ENCODE data around the gene NFATC2IP.
"Not testable (repeated sequence)": the region's sequence is repeated elsewhere in the genome, so short reads cannot be mapped to it uniquely, and the experiment has no call there.

The NFATC2IP gene

DNA sequence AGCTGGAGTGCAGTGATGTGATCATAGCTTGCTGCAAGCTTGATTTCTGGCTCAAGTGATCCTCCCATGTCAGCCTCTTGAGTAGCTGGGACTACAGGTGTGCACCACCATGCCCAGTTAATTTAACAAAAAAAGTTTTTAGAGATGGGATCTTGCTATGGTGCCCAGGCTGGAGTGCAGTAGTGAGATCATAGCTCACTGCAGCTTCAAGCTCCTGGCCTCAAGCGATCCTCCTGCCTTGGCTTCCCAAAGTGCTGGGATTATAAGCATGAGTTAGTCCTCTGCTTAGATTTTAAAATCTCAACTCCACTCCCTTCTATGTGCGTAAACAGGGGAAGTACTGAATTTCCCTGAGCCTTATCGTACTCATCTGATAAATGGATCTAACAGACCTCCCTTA is 32.0 kb upstream of the NFATC2IP start:
- H3K4me3 ChIP-seq (ENCODE audit: low read length) = no peak overlapping the region
- no peak for TF ChIP-seq ZNF274 (IDR thresholded peaks at IDR 0.05; ENCODE audit: low read depth, low read length)

- peak overlapping the region; percentile 45; the same call in 1 of the 2 replicates for H3K4me3 ChIP-seq (ENCODE audit: low read length)
- TF ChIP-seq ZNF274 (IDR thresholded peaks at IDR 0.05; ENCODE audit: low read depth, low read length) = no peak
Observed at GRCh38 chr16:28923231-28923587, 27.5 kb upstream of the NFATC2IP start.

GRCh38 chr16:28923652-28924398 is 26.9 kb upstream of the NFATC2IP start:
- no peak for TF ChIP-seq ZNF274 (IDR thresholded peaks at IDR 0.05; ENCODE audit: low read depth, low read length)
- peak overlapping the region; percentile 72; the same call in 1 of the 2 replicates for H3K4me3 ChIP-seq (ENCODE audit: low read length)

- TF ChIP-seq ZNF274 (IDR thresholded peaks at IDR 0.05; ENCODE audit: low read depth, low read length) = no peak
- peak overlapping the region; percentile 72; the same call in 1 of the 2 replicates for H3K4me3 ChIP-seq (ENCODE audit: low read length)
Observed at GRCh38 chr16:28924399-28924761, 26.4 kb upstream of the NFATC2IP start.

- TF ChIP-seq ZNF274 (IDR thresholded peaks at IDR 0.05; ENCODE audit: low read depth, low read length) = no peak
Observed at GRCh38 chr16:28924762-28925385, 25.9 kb upstream of the NFATC2IP start, which contains the start of gene RABEP2. TSS of gene RABEP2 (minus strand) at chr16:28925238. CDS start at chr16:28925163, 75 bp downstream.

GRCh38 chr16:28925386-28926228 is 25.1 kb upstream of the NFATC2IP start:
- TF ChIP-seq ZNF274 (IDR thresholded peaks at IDR 0.05; ENCODE audit: low read depth, low read length) = no peak
- peak overlapping the region; percentile 91 for H3K4me3 ChIP-seq (ENCODE audit: low read length)

More at GRCh38 chr16:28924762-28925385, 25.9 kb upstream of the NFATC2IP start, which contains the start of gene RABEP2:
- peak within 1 kb of the TSS; percentile 91 for H3K4me3 ChIP-seq (ENCODE audit: low read length)

GRCh38 chr16:28926284-28926683 is 24.5 kb upstream of the NFATC2IP start:
- not testable (repeated sequence) for H3K4me3 ChIP-seq (ENCODE audit: low read length)

DNA sequence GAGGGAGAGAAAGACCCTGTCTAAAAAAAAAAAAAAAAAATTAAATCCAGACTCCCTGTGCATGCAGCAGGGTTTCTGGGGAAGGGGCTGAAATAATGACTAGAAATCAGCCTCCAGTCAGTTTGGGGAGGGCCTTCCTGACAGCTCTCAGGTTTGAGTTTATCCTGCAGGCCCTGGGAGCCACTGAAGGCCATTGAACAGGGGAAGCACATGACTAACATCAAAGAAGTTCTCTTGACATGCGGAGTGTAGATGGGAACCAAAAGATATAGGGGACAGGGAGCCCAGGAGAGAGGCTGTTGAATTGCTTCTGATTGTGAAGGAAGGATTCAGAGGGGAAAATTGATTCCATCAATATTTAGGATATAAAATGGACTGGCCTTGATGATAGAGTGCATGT is 22.9 kb upstream of the NFATC2IP start:
- TF ChIP-seq ZNF274 (IDR thresholded peaks at IDR 0.05; ENCODE audit: low read depth, low read length) = no peak
- no peak overlapping the region for H3K4me3 ChIP-seq (ENCODE audit: low read length)

DNA sequence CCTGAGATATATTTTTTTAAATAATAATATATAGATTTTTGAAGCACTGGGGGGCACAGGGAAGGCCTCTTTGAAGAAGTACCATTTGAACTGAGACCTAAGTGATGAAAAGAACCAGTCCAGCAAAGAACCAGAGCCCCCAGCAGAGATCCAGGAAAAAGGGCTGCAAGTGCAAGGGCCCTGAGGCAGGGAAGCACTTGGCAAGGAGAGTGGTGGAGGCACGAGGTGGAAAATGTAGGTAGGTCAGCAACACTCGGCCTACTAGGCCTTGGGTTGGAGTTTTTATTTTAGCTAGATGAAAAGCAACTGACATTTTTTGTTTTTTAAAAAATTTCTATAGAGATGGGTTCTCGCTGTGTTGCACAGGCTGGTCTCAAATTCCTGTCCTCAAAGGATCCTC is 20.5 kb upstream of the NFATC2IP start:
- no peak for TF ChIP-seq ZNF274 (IDR thresholded peaks at IDR 0.05; ENCODE audit: low read depth, low read length)
- H3K4me3 ChIP-seq (ENCODE audit: low read length) = no peak overlapping the region

GRCh38 chr16:28930652-28931051 is 20.1 kb upstream of the NFATC2IP start:
- no peak for TF ChIP-seq ZNF274 (IDR thresholded peaks at IDR 0.05; ENCODE audit: low read depth, low read length)
- H3K4me3 ChIP-seq (ENCODE audit: low read length) = no peak overlapping the region; the same call in 1 of the 2 replicates

- no peak for TF ChIP-seq ZNF274 (IDR thresholded peaks at IDR 0.05; ENCODE audit: low read depth, low read length)
- H3K4me3 ChIP-seq (ENCODE audit: low read length) = peak within 1 kb of the TSS; percentile 68; the same call in 1 of the 2 replicates
Observed at GRCh38 chr16:28931801-28932225, 18.9 kb upstream of the NFATC2IP start, which contains the start of gene CD19. TSS of gene CD19 (plus strand) at chr16:28931971. CDS start at chr16:28932001, 30 bp downstream.

DNA sequence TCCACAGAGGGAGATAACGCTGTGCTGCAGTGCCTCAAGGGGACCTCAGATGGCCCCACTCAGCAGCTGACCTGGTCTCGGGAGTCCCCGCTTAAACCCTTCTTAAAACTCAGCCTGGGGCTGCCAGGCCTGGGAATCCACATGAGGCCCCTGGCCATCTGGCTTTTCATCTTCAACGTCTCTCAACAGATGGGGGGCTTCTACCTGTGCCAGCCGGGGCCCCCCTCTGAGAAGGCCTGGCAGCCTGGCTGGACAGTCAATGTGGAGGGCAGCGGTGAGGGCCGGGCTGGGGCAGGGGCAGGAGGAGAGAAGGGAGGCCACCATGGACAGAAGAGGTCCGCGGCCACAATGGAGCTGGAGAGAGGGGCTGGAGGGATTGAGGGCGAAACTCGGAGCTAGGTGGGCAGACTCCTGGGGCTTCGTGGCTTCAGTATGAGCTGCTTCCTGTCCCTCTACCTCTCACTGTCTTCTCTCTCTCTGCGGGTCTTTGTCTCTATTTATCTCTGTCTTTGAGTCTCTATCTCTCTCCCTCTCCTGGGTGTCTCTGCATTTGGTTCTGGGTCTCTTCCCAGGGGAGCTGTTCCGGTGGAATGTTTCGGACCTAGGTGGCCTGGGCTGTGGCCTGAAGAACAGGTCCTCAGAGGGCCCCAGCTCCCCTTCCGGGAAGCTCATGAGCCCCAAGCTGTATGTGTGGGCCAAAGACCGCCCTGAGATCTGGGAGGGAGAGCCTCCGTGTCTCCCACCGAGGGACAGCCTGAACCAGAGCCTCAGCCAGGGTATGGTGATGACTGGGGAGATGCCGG is 18.2 kb upstream of the NFATC2IP start:
- no peak for TF ChIP-seq ZNF274 (IDR thresholded peaks at IDR 0.05; ENCODE audit: low read depth, low read length)
- peak overlapping the region; percentile 68; the same call in 1 of the 2 replicates for H3K4me3 ChIP-seq (ENCODE audit: low read length)

GRCh38 chr16:28933171-28933570 is 17.6 kb upstream of the NFATC2IP start:
- TF ChIP-seq ZNF274 (IDR thresholded peaks at IDR 0.05; ENCODE audit: low read depth, low read length) = no peak
- peak overlapping the region; percentile 68; the same call in 1 of the 2 replicates for H3K4me3 ChIP-seq (ENCODE audit: low read length)

All from GM08714 (cell line).